ENCODE measurements around the gene CRLF2.
"Not testable (repeated sequence)": the region's sequence is repeated elsewhere in the genome, so short reads cannot be mapped to it uniquely, and the experiment has no call there.

Gene CRLF2

DNA sequence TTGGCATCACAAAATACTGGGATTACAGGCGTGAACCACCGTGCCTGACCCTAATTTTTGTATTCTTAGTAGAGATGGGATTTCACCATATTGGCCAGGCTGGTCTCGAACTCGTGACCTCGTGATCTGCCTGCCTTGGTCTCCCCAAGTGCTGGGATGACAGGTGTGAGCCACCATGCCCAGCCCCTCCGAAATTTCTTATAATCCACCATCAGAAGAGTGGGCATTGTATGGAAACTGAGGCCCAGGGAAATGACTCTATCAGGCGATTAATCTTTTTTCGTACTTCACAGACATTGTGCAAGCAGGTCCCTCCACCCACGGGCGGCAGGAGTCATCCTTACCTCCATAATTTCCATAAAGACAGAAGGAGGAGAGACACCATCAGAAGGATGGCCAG is 16.0 kb downstream of the CRLF2 start:
- no peak for DNase-seq (ENCODE audit: low read depth)
- no peak overlapping the region for H3K4me3 ChIP-seq (ENCODE audit: control insufficient read depth, low read depth, low read length)
- no peak for TF ChIP-seq CTCF (IDR thresholded peaks at IDR 0.05; ENCODE audit: control insufficient read depth, insufficient read depth, low read depth, low read length, missing control alignments)

DNA sequence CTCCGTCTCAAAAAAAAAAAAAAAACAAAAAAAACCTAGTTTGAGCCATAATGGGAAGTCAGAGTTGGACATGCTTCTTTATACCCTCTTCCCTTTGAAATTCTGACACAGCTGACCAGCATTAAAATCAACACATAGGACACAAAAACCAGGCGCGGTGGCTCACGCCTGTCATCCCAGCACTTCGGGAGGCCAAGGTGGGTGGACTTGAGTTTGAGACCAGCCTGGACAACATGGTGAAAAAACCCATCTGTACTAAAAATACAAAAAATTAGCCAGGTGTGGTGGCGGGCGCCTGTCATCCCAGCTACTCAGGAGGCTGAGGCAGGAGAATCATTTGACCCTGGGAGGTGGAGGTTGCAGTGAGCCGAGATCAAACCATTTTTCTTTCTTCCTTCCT is 20.3 kb downstream of the CRLF2 start:
- not testable (repeated sequence) for DNase-seq (ENCODE audit: low read depth); H3K4me3 ChIP-seq (ENCODE audit: control insufficient read depth, low read depth, low read length)

GRCh38 chrX:1190596-1191145 is 21.8 kb downstream of the CRLF2 start:
- TF ChIP-seq CTCF (IDR thresholded peaks at IDR 0.05; ENCODE audit: control insufficient read depth, insufficient read depth, low read depth, low read length, missing control alignments): no peak
- no peak for DNase-seq (ENCODE audit: low read depth)
- H3K4me3 ChIP-seq (ENCODE audit: control insufficient read depth, low read depth, low read length): no peak overlapping the region

GRCh38 chrX:1185561-1185960 is 26.9 kb downstream of the CRLF2 start:
- no peak overlapping the region for H3K4me3 ChIP-seq (ENCODE audit: control insufficient read depth, low read depth, low read length)
- DNase-seq (ENCODE audit: low read depth): no peak
- TF ChIP-seq CTCF (IDR thresholded peaks at IDR 0.05; ENCODE audit: control insufficient read depth, insufficient read depth, low read depth, low read length, missing control alignments): no peak

DNA sequence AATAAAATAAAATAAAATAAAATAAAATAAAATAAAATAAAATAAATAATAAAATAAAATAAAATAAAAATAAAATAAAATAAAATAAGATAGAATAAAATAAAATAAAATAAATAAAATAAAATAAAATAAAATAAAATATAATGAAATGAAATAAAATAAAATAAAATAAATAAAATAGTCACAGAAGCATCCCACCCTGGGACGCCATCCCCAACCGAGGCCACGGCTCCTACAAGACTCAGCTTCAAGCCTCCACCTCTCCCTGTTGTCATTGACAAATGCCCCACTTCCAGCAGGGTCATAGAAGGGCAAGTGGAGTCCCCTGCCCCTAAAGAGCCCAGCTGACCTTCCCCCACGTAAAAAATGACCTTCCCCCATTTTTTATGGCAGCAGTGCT is 30.2 kb downstream of the CRLF2 start:
- no peak for TF ChIP-seq CTCF (IDR thresholded peaks at IDR 0.05; ENCODE audit: control insufficient read depth, insufficient read depth, low read depth, low read length, missing control alignments)
- no peak for DNase-seq (ENCODE audit: low read depth)

GRCh38 chrX:1181661-1182060 is 30.8 kb downstream of the CRLF2 start:
- H3K4me3 ChIP-seq (ENCODE audit: control insufficient read depth, low read depth, low read length); DNase-seq (ENCODE audit: low read depth): not testable (repeated sequence)

More for the DNA sequence above, 30.2 kb downstream of the CRLF2 start:
- no peak overlapping the region for H3K4me3 ChIP-seq (ENCODE audit: control insufficient read depth, low read depth, low read length)

- TF ChIP-seq CTCF (IDR thresholded peaks at IDR 0.05; ENCODE audit: control insufficient read depth, insufficient read depth, low read depth, low read length, missing control alignments): no peak
- no peak for DNase-seq (ENCODE audit: low read depth)
- no peak overlapping the region for H3K4me3 ChIP-seq (ENCODE audit: control insufficient read depth, low read depth, low read length)
Measured at GRCh38 chrX:1181170-1181569, 31.3 kb downstream of the CRLF2 start.

GRCh38 chrX:1178580-1179057 is 33.8 kb downstream of the CRLF2 start:
- DNase-seq (ENCODE audit: low read depth): no peak
- TF ChIP-seq CTCF (IDR thresholded peaks at IDR 0.05; ENCODE audit: control insufficient read depth, insufficient read depth, low read depth, low read length, missing control alignments): no peak
- no peak overlapping the region for H3K4me3 ChIP-seq (ENCODE audit: control insufficient read depth, low read depth, low read length)

GRCh38 chrX:1176531-1177320 is 35.7 kb downstream of the CRLF2 start:
- not testable (repeated sequence) for H3K4me3 ChIP-seq (ENCODE audit: control insufficient read depth, low read depth, low read length); DNase-seq (ENCODE audit: low read depth)

DNA sequence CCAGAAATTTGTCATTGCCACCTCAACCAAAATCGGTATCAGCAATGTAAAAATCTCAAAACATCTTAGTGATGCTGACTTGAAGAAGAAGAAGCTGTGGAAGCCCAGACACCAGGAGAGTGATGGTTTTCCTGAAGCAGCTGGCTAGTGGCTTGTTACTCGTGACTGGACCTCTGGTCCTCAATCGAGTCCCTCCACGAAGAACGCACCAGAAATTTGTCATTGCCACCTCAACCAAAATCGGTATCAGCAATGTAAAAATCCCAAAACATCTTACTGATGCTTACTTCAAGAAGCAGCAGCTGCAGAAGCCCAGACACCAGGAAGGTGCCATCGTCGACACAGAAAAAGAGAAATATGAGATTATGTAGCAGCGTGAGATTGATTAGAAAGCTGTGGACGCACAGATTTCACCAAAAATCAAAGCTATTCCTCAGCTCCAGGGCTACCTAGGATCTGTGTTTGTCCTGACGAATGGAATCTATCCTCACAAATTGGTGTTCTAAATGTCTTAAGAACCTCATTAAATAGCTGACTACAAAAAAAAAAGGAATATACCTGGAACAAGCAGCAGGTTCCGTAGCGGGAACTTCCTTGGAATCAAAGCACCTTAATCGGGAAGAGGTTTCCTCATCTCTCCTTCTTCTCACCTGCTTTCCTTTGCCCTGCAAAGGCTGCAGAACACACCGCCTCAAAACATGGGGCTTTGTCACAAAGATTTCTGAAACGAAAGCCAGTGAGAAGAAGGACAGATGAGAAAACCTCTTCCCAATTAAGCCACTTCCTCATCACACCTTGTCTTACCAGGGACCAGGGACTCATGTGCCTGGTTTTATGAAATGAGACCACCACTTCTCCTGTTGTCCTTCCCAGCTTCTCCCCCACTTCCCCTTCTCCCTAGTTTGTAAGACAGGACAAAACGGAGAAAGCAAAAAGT is 37.6 kb downstream of the CRLF2 start:
- not testable (repeated sequence) for H3K4me3 ChIP-seq (ENCODE audit: control insufficient read depth, low read depth, low read length); DNase-seq (ENCODE audit: low read depth)
